GM21447 (cell line): ENCODE measurements around the gene BDH1.

Experiments used
- ATAC-seq: cut with Tn5 transposase; IDR thresholded peaks from one replicate; pipeline ENCODE4 v1.9.1; 2021; ENCODE audit not compliant: unreplicated experiment

BDH1 gene

DNA sequence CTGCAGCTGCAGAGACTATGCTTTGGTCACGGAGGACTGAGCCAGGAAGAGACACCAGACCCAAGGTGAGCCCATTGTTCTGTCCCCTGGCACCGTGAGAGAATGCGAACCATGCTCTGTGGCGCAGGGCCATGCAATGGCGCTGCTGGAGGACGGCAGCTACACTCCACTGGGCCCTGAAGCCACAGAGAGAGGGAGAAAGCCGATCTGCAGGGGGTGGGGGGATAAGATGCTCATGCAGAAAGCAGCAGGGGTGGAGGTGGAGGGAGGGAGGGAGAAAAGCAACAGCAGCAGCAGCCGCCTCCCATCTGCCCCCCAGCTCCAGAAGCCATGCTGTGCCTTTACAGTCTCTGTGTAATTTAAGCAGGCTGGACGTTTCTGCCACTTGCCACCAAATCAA, 5.3 kb downstream of the BDH1 start:
- ATAC-seq = no peak

- no peak for ATAC-seq
Observed at GRCh38 chr3:197549261-197549885, 6.4 kb downstream of the BDH1 start.

DNA sequence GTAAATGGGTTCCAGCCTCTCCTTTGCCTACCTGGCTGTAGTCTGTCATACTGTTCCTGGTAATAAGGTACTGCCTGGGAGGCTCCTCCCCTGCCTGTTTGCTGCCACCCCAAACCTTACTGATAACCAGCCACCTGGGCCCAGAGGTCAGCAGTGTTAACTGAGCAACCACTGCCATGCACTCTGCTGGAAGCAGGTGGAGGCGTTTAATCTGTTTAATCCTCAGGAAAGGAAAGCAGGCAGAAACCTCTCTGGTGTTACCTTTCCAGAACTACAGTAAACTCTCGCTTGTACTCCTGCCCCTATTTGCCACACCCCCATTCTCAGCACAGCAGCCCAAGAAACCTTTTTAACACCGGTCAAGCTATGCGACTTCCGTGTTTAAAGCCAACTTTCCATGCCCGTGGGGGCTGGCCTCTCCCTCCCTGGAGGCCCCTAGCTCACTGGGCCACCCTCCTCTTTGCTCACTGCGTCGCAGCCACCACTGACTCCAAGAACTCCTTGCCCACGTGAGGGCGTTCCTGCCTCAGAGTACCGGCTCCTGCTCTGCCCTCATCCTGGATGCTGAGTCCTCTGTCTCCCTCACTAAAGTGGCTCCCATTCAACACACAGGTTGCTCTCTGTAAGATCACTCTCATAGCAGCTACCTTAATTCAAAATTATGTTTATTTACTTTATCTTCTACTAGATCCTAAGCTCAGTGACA, 8.3 kb downstream of the BDH1 start:
- no peak for ATAC-seq

- ATAC-seq = no peak
Observed at GRCh38 chr3:197546307-197547085, 9.3 kb downstream of the BDH1 start.

GRCh38 chr3:197545571-197545970, 10.2 kb downstream of the BDH1 start:
- no peak for ATAC-seq

GRCh38 chr3:197545101-197545500, 10.7 kb downstream of the BDH1 start:
- ATAC-seq = no peak

DNA sequence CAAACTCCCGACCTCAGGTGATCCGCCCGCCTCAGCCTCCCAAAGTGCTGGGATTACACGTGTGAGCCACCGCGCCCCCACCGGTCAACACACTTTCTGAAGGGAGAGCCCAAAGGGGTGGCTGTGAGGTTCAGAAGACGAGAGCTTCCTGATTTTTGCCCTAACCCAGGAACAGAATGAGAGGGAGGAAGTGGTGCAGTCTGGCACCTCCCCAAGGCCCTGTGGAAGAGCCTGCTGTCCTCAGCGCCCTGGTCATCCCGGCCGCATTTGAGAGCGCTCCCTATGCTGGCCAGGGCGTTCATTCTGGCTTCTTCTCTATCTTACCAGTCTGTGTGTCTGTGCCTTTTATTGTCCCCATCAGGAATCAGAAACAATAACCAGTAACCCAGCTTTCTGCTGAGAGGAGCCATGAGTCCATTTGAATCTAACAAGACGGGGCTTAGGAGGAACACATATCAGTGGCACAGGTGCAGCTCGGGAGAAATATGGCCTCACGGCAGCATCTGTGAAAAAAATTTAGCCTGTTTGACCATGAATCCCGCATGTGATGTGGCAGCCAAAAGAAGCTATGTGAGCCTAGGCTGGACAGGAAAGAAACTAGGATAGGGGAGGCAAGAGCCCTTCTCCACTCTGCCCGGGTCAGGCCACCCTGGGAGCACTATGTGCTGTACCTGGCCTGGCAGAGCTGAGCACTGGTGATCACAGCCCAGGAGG, 12.9 kb downstream of the BDH1 start:
- ATAC-seq = no peak

DNA sequence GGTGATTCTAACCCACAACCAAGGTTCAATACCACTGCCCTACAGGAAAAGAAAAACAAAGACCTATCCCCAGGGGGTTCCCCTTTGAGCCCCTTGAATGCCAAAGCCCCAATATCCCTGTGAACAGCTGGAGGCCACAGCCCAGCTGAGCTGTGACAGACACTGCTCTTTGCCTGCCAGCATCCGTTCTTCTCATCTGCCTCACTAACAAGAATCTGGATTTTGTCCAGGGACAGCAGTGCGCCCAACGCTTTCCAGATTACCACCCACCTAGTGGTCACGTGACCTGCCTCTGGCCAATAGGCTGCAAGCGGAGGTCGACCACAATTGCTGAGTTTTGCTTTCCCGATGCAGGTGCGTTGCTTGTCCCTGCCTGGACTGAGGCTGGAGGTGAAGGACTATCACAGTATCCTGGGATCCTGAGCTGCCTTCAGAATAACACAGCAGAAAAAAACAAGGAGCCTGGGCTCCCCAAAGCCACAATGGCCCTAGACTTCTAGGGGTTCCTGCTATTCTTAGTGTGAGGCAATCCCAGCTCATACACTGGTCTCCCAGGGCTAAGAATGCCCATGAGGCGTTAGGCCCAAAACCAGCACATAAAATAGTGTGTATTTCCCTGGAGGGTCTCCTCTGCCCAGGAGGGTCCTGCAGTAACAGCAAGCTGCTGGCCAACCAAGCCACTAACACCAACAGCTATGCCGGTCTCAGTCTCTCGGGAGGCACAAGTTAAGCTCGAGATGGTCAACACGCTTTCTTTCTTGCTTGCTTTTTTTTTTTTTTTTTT, 13.8 kb downstream of the BDH1 start:
- no peak for ATAC-seq

- no peak for ATAC-seq
Observed at GRCh38 chr3:197540961-197541377, 14.8 kb downstream of the BDH1 start.

GRCh38 chr3:197539651-197540051, 16.1 kb downstream of the BDH1 start:
- no peak for ATAC-seq

GRCh38 chr3:197533927-197534725, 21.6 kb downstream of the BDH1 start:
- no peak for ATAC-seq

DNA sequence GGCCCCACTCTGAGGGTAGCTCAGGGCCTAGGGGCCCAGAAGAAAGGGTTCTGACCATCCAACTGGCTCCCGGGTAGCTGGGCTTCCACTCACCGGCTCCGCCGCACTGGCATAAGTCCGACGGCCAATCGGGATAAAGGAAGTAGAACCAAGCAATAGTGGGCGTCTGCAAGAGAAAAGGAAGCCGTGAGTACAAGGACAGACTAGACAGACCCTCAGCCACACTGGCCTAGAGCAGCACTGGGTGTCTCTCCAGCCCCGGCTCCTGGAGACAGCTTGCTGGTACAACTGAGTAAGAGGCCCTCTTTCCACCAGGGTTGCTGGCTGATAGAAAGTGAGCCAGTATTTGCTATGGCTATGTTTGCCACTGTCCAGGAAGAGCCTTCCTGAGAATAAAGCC, 22.4 kb downstream of the BDH1 start:
- no peak for ATAC-seq

GRCh38 chr3:197532388-197532787, 23.4 kb downstream of the BDH1 start:
- no peak for ATAC-seq

- ATAC-seq = no peak
Observed at GRCh38 chr3:197528190-197528589, 27.6 kb downstream of the BDH1 start.

- no peak for ATAC-seq
Observed at GRCh38 chr3:197527569-197527968, 28.2 kb downstream of the BDH1 start.

GRCh38 chr3:197525706-197526105, 30.1 kb downstream of the BDH1 start:
- no peak for ATAC-seq

GRCh38 chr3:197524128-197524527, 31.6 kb downstream of the BDH1 start:
- ATAC-seq = no peak

DNA sequence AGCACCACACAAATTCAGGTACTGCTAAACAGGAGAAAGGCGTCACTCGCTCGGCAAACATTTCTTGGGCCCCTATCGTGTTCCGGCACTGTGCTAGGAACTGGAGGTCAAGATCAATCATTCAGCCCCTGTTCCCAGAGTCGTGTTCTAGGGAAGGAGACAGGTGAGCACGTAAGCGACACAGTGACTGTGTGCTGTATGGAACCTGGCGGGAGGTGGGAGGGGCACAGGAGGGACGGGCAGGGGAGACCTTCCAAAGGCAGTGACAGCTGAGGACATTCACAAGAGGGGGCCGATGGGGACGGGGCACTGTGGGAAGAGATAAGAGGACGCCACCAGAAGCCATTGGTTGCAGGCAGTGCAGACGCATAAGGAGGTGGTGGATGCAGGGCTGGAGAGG, 32.2 kb downstream of the BDH1 start:
- no peak for ATAC-seq

DNA sequence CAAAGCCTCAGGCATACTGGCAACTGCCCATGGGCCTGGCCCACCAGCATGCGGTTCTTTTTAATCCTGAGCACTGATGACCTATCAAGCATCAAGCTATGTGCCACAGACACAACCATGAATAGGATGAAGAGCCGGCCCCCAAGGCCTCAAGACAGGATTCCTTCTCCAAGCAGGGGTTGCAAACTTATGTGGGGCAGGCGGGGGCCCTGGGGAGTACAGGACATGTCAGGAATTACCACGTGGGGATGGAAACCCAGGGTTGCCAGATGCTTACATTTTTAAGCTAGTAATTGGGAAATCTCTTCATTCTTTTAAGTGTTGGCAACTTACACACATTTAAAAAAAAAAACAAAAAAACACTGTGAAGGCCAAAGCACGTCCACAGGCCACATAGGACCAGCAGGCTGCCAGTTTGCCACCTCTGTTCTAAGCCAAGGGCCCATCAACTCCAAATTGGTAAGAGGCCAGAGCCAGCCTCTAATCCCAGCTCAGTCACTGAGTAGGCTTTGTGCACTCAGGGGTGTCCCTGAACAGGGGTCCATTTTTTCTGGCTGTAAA, 32.8 kb downstream of the BDH1 start:
- ATAC-seq = no peak
